Measurements from ENCODE around the gene VPS13A.

- no peak for TF ChIP-seq POLR2A (IDR thresholded peaks at IDR 0.05)
- TF ChIP-seq, protein P1, sequence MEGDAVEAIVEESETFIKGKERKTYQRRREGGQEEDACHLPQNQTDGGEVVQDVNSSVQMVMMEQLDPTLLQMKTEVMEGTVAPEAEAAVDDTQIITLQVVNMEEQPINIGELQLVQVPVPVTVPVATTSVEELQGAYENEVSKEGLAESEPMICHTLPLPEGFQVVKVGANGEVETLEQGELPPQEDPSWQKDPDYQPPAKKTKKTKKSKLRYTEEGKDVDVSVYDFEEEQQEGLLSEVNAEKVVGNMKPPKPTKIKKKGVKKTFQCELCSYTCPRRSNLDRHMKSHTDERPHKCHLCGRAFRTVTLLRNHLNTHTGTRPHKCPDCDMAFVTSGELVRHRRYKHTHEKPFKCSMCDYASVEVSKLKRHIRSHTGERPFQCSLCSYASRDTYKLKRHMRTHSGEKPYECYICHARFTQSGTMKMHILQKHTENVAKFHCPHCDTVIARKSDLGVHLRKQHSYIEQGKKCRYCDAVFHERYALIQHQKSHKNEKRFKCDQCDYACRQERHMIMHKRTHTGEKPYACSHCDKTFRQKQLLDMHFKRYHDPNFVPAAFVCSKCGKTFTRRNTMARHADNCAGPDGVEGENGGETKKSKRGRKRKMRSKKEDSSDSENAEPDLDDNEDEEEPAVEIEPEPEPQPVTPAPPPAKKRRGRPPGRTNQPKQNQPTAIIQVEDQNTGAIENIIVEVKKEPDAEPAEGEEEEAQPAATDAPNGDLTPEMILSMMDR (IDR thresholded peaks at IDR 0.05 in 4 of 5, conservative IDR thresholded peaks at IDR 0.05 in 1 of 5), result no peak
Observed at GRCh38 chr9:77454663-77455062, 277.3 kb downstream of the VPS13A start.
